ENCODE measurements around the gene GARS1. TPM values are rescaled to one million over a fixed set of nuclear protein-coding genes. Genes with fewer than 3 reads are reported as not detected.

The GARS1 gene
- total RNA-seq, 2 experiments from 2014 or later, result 178 to 375 TPM

GRCh38 chr7:30657131-30657530 lies 62.5 kb downstream of the GARS1 start:
- H3K36me3 ChIP-seq (ENCODE audit: insufficient read depth, low read length), result no peaks in the 10 kb centered on the region
- no peak overlapping the region for H3K4me2 ChIP-seq (ENCODE audit: low read length)
- no peak overlapping the region for H2AFZ ChIP-seq (ENCODE audit: low read length)
- TF ChIP-seq CTCF (conservative IDR thresholded peaks at IDR 0.05; ENCODE audit: low read length), result no peak
- no peak for TF ChIP-seq EZH2phosphoT487 (IDR thresholded peaks at IDR 0.05; ENCODE audit: borderline replicate concordance, low read depth, low read length)
- BruUV-seq (replicated peaks), result no TSS peak
- intact Hi-C loops (cut with micrococcal nuclease; ENCODE audit: unreplicated experiment), result no loop called here
- no peak overlapping the region for H3K27ac ChIP-seq (ENCODE audit: low read depth, low read length, poor library complexity, severe bottlenecking)
- DNase-seq (ENCODE audit: low spot score), result no peak
- ChIA-PET POLR2A (no interaction called here), CTCF (ENCODE audit: unreplicated experiment) (no interaction called here)
- H3K9me2 ChIP-seq (ENCODE audit: insufficient read depth, low read length), result no peaks in the 10 kb centered on the region
- no peaks in the 10 kb centered on the region for H3K9me3 ChIP-seq (ENCODE audit: low read length)
- H3K79me2 ChIP-seq (ENCODE audit: insufficient read depth, low read depth, low read length), result no peaks in the 10 kb centered on the region
- no peak overlapping the region for H3K4me3 ChIP-seq (ENCODE audit: low read depth, low read length, poor library complexity, severe bottlenecking)
- no peaks in the 10 kb centered on the region for H3K4me1 ChIP-seq (ENCODE audit: insufficient read depth, low read length, poor library complexity, severe bottlenecking)
- H4K20me1 ChIP-seq (ENCODE audit: insufficient read depth, low read length), result no peaks in the 10 kb centered on the region

DNA sequence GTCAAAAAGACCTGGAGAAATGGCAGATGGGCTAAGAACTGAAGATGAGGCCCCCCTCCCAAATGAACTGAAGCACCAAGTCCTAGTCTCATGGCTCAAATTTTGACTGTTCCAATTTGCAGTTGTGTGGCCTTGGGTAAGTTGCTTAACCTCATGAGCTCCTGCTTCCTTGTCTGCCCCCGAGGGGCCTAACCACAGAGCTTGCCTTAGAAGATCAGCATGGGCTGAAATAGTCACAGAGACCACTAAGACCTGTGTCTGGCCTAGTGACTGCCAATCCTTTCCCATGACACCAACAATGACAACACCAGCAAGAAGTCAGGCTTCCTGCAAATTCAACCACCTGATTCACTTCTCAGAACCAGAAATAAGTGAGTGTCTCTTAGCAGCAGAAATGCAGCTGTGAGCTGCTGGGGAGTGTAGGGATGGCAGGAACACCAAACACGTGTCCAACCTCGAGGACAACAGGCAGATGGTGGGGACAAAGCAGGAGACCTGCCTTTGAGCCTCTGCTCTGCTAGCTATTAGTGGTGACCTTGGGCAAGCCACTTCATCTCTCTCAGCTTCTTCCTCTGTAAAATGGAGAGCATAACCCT lies 63.9 kb downstream of the GARS1 start:
- no TSS peak for BruUV-seq (replicated peaks)
- no peaks in the 10 kb centered on the region for H3K79me2 ChIP-seq (ENCODE audit: insufficient read depth, low read depth, low read length)

More for the DNA sequence above, 63.9 kb downstream of the GARS1 start:
- no peak overlapping the region for H3K4me3 ChIP-seq (ENCODE audit: low read depth, low read length, poor library complexity, severe bottlenecking)
- H3K4me2 ChIP-seq (ENCODE audit: low read length), result no peak overlapping the region
- ChIA-PET POLR2A (interaction anchor here (0.5 to 0.7 kb wide), 3 partner anchors 24 to 55 kb away, joined by 3 to 4 read pairs (median 4); no protein-coding TSS in a partner anchor), CTCF (ENCODE audit: unreplicated experiment) (no interaction called here)
- no peaks in the 10 kb centered on the region for H4K20me1 ChIP-seq (ENCODE audit: insufficient read depth, low read length)
- no peak overlapping the region for H3K27ac ChIP-seq (ENCODE audit: low read depth, low read length, poor library complexity, severe bottlenecking)
- no peaks in the 10 kb centered on the region for H3K9me3 ChIP-seq (ENCODE audit: low read length)
- TF ChIP-seq CTCF (conservative IDR thresholded peaks at IDR 0.05; ENCODE audit: low read length), result no peak
- no peak for TF ChIP-seq EZH2phosphoT487 (IDR thresholded peaks at IDR 0.05; ENCODE audit: borderline replicate concordance, low read depth, low read length)
- H2AFZ ChIP-seq (ENCODE audit: low read length), result no peak overlapping the region
- DNase-seq (ENCODE audit: low spot score), result no peak
- H3K9me2 ChIP-seq (ENCODE audit: insufficient read depth, low read length), result no peaks in the 10 kb centered on the region
- no peaks in the 10 kb centered on the region for H3K36me3 ChIP-seq (ENCODE audit: insufficient read depth, low read length)
- intact Hi-C loops (cut with micrococcal nuclease; ENCODE audit: unreplicated experiment), result no loop called here
- no peaks in the 10 kb centered on the region for H3K4me1 ChIP-seq (ENCODE audit: insufficient read depth, low read length, poor library complexity, severe bottlenecking)
